Stimulated activated CD8-positive, alpha-beta memory T cell treated with anti-CD3 and anti-CD28 coated beads, Interleukin-2, amount 100 ng/mL, for 1 hour (primary cell): Measurements from ENCODE around the gene ERCC6L2.

Experiments used
- DNase-seq, 2 donors: peaks; one replicate each; pipeline ENCODE4 v3.0.0-alpha.2; 2020; ENCODE audit warnings: low read depth in 2 of 2

The ERCC6L2 gene

DNA sequence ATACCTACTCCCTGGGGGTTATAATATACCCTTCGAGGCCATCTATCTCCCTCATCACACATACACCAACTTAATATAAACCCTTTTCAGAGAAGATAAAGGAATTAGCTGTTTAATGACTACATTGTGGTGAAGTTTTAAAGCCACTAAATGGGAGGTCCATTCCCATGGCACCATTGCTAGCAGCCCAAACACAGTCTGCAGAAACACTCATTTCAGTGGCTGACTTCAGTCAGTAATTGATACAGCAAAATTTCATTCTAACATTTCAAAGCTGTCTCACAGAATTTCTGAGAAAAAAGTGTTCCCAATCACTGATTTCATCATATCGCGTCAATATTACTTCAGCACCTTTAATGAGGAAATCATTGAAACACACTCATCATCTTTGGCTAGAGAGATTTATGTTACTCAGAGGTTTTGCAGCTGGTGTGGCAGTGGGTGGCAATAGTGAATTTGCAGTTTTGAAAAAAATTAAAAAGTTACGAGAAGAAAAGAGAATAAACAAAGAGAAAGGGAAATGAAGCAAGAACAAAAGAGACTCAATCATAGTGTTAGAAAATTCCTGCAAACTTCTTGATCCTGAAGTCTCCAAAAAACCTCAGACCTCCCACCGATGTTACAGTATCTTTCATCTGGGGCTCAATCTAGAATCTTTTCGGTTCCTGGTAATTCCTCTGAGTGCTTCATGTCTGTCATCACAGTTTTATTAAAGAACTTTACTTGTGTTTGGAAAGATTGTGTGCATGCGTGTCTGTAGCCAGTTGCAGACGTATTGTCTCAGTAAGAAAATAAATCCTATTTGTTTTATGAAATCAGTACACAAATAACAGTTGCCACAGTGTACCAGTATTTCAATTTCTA, 105.0 kb downstream of the ERCC6L2 start:
- DNase-seq, result no peak

DNA sequence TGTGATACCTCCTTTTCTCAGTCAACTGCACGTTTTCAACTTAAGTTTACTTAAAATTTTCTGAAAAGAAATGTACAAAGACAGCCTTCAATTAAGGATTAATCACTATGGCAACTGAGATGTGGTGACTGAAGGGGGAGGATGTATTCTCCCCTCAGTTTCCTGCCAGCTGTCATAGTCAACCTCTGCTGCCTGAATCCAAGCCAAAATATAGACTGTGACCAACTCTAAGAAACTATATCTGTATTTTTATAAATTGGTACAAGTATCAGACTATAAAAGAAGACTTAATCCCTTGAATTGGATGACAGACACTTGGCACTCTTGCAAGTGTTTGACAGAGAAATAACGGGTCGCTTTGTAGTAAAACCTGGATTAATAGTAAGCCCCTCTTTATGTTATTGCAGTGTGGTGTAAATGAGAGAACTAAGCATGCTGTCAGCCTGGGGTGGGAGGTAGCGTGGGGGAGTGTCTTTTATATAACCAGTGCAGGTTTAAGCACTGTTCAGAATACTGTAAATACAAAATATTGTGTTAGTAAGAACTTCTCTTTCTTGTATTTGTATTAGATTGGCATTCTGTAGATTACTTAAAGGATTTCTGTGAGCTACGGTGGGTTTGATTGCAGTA, 106.4 kb downstream of the ERCC6L2 start:
- DNase-seq, result no peak

DNA sequence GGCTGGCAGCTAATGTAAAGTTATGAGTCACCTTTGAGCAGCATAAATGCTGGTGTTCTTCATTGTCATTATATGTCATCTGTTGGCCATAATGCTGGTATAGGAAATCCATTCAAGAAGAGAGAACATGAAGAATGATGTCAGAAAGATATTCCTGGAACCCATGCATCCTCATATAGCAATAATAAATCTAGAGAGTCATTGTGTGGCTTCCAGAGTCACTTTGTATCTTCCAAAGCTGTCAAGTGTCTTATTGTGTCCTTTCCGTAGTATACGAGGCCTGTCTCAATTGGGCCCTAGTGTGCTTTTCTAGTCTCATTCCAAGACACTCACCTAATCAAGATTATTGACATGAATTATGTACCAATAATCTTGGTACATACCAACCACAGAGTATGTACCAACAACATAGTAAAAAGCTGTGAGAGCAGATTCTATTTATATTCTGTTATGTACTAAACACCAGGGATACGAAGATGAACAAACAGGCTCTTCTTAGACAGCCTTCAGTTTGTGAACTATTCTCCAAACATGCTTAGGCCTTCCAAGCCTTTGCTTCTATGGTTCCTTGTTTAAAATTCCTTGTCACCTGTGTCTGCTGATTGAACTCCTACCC, 110.1 kb downstream of the ERCC6L2 start:
- DNase-seq, result no peak

DNA sequence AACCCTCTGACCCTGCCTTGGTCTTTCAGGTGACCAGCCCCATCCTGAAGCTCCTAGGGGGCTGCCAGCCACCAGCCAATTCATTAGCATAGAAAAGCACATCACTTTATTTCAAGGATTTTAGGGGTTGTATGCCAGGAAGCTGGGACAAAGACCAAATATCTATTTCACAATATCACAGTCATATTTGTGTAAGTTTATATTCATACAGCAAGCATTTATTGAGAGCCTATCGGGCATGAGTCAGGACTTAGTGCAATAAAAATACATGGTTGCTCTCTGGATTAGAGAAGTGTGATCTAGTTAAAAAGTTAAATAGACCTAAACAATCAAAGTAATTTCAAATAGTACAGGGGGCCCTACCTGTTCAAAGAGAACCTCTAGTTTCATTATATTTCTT, 113.8 kb downstream of the ERCC6L2 start:
- DNase-seq, result no peak

DNA sequence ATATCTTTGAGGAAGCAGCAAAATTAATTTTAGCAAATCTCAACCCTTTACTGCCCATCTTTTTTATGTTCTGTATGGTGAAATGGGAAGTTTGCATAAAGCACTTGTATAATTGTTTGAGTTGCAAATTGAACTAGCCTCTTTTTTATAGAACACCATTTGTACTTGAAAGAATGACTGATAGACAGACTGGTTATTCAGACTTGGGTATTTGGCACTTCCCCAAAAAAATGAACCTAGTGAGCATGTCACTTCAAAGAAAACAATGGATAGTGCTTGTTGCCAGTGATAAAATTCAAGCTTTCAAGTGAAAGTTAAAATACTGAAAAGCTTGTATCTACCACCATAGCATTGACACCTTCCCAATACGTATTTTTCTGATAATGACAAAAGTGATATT, 115.8 kb downstream of the ERCC6L2 start:
- no peak for DNase-seq

DNA sequence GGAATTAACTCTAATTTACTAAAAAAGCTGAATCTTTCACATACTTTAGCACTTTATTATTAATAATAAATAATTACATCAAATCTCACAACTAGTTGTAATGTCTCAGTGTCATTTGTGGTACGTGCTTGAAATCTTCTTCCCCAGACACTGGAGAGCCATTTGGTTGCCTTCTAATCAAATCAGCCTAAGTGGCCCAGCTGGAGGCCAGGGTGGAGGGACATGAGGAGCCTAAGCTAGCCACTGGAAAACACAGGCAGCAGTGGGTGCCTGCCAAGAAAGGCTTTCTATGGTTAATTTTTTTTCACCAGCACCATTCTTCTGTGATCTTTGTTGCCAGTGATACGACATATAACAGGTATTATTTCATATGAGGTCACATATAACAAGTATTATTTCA, 117.0 kb downstream of the ERCC6L2 start:
- DNase-seq, result no peak

DNA sequence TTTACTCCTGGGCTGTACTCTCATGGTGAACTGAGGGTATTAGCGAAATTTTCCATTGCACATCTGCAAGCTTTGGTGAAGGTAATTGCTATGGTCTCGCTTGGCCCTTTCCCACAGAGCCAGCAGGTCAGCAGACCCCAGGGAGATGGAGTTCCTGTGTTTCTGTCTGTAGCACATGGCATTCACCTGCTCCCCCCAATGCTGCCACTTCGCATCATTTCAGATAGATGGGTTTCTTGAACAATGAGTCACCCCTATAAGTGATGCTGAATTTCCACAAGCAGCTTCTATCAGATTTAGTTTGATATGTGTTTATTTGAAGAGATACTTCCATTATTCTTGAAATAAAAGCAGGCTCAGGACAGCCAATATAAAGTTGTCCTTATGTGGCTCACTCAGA, 117.8 kb downstream of the ERCC6L2 start:
- DNase-seq, result no peak

DNA sequence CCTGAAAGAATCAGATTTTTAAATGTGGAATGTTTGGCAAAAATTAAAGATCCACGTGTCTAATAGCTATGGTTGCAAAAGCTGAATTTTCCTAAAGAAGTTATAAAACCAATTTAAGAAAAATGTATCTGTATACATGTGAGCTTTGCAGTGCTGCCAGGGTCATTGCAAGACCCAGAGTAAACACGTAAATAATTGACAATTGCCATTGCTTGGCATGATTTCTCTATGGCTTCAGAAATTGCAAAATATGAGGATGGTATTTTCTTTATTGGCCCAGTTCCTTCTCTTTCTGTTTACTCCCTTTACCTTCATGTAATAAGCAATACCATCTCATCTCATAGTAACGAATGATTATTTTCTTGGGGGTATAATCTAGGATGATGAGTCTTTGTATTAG, 123.9 kb downstream of the ERCC6L2 start:
- no peak for DNase-seq

DNA sequence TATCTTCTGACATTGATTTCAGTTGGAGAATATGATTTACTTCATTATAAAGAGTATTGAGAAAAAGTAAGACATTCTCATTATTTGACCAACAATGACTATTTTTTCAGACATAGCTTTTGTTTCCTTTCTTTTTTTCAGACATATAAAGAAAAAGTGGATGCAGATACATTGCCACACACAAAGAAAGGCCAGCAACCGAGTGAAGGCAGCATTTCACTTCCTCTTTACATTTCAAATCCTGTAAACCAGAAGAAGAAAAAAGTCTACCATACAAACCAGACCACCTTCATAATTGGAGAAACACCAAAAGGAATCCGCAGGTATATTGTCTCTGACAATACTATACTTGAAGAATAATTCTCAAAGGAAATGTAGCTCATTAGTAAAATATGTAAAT, 128.9 kb downstream of the ERCC6L2 start:
- no peak for DNase-seq

DNA sequence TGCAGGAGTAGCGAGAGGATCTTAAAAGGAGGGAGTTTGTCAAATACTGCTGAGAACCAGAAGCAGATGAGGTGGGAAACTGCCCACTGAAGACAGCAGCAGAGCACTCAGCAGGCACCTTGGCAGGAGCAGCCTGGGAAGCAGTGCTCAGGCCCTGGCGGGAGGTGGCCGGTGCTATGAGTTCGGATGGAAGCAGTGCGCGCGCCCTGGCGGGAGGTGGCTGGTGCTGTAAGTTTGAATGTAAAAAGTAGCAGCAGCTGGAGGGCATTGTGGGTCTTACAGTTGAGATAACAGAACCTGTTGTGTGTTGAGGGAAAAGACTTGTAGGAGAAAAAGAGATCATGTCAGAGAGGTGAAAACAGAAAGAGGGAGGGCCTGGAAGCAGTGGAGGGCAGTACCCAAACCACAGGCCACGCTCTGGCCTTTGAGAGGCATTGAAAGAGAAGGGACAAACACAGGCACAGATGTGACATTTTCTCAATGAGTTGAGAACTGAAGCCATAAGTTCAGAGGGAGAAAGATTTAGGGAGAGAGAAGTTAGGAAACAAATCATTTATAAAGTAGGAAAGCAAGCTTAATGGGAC, 130.9 kb downstream of the ERCC6L2 start:
- DNase-seq, result no peak

DNA sequence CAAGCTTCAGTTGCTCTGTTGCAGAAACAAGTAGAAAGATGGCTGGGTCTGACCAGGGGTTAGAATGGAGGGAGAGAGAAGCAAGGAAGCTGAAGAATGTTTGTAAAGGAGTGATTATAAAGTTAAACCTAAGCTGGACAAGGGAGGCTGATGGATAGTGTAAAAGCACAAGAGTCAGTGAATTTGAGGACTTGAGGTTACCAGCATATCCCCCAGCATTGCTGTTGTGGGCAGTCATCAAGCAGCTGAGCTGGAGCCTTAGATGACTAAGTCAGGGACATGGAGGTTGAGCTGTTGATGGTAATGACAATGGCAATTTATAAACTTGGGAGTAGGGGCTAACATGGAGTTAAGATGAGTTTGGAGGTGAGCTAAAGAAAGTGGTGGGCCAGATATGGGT, 131.5 kb downstream of the ERCC6L2 start:
- no peak for DNase-seq

DNA sequence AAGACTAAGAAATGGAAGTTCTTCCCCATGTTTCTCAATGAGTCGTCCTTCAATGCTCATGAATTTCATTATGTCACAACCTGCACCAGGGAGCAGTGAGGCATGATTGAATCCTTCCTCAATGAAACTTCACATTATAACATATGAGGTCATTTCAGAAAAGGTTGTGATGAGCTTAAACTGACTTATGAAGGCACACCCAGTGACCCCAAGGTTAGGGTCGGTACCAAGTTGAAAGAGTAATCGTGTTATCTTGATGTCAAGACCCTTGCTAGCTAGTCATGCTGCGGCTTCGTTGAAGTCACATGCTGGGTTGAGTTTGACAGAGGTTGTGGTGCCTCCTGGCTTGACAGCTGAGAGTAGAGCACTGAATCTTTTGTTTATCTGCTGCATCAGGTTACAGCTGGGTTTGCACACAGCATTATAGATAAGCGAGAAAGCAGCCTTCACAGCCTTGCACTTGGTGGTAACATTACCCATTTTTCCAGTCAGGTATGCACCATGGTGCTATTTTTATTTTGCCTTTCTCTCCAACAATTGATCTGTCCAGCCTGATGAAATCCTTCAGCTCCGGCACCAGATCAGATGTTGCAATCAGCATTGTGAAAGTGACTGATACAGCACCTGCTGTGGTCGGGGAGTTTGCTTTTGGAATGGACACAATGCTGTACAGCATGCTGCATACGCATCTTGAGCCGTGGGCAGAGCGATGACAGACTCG, 133.2 kb downstream of the ERCC6L2 start:
- no peak for DNase-seq

DNA sequence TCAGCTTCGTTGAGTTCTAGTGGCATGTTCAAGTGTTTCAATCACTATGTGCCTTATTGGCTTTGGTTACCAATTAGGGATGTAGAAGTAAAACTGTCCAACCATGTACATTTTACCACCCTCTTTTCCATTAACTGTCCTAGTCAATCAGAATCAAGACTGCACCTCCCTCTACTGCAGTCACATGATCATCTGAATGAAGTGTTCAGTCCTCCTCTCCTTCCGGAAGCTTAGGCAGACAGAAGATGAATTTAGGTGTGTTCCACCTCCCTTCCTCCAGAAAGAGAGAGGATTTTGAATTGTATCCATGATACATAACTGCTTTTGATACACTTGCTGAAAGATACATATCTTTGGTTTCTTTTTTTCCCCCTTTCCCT, 133.7 kb downstream of the ERCC6L2 start:
- no peak for DNase-seq

DNA sequence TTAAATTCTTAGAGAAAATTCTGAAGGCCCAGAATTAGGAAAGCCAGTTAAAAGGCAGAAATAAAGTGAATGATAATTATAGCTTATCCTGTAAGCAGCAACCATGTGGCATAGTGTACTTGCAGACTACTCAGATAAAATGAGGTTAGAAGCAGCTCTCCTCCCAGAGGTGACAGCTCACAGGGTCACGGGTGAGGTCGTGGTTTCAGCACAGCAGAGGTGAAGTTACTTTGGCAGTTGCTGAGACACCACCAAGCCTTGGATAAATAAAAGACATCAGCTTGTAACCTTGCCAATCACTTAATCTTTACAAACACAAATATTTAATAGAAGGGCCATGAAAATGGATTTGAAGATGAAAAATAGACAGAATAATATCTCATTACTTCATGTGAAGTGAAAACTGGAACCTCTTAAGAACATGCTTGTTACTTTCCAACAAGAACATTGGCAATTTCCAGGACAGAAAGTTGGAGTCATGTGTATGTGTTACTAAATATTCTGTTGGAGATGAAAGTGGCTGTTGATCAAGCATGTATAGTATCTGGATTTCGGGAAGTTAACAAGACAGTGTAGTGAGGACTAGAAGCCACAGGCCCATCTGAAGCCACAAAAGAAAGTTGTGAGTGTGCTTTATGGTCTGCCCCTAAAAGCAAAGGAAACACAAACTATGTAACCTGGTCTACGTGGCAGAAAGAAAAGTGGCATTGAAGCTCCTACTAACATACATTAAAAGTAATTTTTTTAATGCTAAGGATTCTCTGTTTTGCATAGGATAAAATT, 134.4 kb downstream of the ERCC6L2 start:
- DNase-seq, result peak; percentile 31 to 51

DNA sequence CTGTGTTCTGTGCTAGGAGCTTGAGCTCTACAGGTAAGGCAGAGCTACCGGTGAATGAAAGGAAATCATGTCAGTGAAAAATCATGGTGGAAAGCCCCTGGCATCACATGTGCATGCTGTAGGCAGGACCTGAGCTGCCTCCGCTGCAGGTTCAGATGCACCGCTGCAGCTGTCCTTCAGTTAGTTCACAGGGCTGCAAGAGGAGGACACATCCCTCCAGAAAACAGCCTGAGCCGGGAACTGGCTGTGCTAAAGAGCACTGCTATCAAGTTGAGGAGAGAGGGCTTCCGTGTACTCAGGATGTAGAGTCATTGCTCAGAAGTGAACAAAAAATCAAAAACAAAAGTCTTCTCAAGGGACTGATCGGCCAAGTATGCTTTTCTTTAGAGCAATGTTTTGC, 138.6 kb downstream of the ERCC6L2 start:
- DNase-seq, result peak in 1 of 2 donors; percentile 19

DNA sequence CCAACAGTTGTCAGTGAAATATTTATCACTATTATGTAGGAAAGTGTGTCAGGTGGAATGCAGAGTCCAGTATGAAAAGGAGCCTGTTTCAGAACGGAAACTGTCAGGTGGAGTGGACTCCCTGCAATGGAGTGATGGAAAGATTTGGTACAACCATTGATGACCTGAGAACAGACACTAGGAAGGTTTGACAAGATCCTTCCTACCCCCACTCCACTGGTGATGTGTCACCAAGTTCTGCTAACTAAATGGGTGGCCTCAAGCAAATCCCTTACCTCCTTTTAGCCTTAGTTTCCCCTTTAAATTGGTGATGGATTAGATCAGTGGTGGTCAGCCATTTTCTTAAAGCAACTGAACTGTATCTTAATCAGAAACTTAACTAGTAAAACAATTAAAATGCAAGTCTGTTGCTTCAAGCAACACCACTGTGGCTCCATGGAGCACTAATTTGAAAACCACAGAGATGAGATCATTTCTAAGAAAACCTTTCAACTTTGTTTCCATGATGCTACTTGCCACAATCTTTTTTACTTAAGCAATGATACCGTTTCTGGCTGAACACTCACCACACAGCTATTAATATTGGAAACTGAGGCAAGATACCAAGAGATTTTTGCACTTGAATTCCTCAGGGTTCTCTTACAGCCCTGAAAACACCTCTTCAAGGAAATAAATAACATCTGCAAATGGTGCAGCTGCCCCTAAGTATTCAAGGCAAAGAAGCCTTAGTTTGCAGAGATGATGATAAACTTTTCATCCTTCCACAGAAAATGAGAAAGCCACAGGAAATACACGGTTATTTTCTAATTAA, 140.6 kb downstream of the ERCC6L2 start:
- DNase-seq, result no peak
